ENCODE data around the gene CDK9. TPM values are rescaled to one million over a fixed set of nuclear protein-coding genes. Genes with fewer than 3 reads are reported as not detected.
"Not testable (repeated sequence)": the region's sequence is repeated elsewhere in the genome, so short reads cannot be mapped to it uniquely, and the experiment has no call there.

CDK9 gene
- polyA plus RNA-seq, 4 donors, result 63.5 to 84.3 (median 72.4) TPM

GRCh38 chr9:127817881-127818434 is 32.1 kb downstream of the CDK9 start:
- no peak for DNase-seq (ENCODE audit: low read depth in 4 of 4, low spot score in 2 of 4)

DNA sequence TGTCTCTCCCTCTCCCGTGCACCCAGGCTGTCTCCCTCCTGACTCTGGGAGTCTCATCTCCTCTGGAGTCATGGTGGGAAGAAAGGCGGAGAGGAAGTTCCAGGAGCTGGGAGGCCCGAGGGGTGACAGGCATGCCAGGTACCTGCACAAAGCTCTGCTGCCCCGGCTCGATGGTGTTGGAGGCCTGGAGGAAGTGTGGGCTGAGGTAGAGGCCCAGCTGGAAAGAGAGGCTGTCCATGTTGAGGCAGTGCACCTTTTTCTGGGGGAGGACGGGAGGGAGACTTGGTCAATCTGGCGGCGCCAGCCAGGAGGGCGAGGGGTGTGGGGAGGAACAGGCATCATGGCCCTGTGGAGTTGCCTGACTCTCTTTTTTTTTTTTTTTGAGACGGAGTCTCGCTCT is 32.7 kb downstream of the CDK9 start:
- no peak for DNase-seq (ENCODE audit: low read depth in 4 of 4, low spot score in 2 of 4)

GRCh38 chr9:127822108-127822507 is 36.3 kb downstream of the CDK9 start:
- DNase-seq (ENCODE audit: low read depth in 4 of 4, low spot score in 2 of 4), result no peak

- no peak for DNase-seq (ENCODE audit: low read depth in 4 of 4, low spot score in 2 of 4)
These were observed 39.7 kb downstream of the CDK9 start for GRCh38 chr9:127825319-127826051.

DNA sequence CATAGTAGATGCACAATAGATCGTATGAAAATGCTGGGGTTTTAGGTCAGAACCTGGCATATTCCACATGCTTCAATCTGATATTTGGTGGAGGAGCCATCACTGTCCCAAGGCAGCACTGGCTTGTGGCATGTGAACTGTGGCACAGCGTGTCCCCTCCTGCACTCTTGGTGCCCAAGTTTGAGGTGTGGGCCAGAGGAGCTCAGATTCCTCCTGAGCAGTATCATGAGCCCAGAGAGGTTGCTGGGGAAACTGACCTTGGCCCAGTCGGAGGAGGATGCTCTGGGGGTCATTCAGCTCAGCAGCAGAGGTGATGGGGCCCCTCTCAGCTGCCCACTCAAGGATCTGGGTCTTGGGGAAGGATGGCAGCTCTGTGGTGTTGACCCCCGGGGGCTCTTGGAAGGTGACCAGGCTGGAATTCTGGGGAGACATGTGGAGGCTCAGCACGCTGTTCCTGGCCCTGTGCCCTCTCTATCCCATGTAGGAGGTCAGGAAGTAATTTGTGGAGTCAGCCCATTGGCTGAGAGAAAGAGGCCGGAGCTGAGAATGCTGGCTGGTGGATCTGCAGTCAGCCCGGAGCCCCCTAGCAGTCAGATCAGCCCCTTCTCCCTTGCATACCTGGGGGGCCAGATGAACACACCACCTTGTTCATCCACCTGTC is 40.5 kb downstream of the CDK9 start:
- DNase-seq (ENCODE audit: low read depth in 4 of 4, low spot score in 2 of 4), result no peak

DNA sequence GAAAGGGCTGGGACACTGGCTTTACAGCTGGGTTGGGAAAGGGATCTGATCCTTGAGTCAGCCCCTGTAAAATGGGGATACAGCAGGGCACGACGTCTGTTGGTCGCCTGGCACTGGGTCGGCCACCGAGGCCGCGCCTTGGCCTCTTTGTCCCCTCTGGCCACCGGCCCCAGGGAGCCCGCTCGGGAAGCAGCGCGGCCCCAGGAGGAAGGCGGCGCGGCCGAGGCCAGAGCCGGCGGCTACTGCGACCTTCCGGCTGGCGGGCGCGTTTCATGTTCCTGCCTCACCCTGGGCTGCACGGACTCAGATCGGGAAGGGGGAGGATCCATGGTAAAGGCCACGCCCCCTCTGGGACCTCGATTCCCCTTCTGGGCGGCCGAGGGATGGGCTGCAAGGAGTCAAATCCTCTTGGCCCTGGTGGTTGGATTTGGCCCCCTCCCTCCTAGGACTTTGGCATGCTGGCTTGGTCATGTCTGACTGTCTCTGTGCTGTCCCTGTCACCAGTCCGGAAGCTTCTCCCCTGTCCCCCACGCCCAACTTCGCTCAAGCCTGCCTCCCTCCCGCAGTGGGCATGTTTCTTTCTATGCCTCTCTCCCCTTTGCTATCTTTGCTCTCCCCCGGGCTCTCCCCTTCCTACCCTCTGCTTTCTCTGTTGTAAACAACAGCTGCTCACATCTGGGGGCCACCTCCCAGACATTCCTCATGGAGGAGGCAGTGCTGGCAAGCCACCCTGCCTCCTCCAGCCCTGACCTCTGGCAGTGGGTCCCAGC is 42.6 kb downstream of the CDK9 start:
- DNase-seq (ENCODE audit: low read depth in 4 of 4, low spot score in 2 of 4), result peak; percentile 68 to 80 (median 74)

DNA sequence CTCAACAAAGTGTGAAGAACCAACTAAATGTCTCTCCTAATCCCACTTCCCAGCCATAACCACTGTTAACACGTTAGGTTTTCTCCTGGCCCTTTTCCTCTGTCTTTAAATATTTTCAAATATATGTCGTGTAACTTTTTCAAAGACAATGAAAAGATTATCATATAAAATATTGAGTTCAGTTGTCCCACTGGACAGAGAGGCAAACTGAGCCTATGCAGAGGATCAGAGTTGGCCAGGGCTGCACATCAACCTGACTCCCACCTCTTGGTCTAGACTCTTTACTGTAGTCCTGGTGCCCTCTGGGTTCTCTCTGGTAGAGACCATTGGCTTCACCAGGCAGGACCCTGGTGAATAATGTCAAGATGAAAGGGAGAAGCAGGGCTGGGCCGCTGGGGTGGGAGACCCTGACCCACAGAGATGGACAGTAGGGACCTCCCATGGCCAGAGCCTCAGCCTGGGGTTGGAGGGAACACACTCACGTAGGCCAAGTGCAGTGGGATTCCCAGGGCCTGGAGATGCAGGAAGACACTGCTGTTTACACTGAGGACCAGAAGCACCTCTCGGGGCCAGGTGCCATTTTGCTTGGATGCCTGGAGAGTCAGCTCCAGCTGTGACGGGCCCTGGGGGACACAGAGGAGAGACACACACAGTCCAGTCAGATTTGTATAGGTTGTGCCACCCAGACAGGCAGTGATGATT is 43.5 kb downstream of the CDK9 start:
- no peak for DNase-seq (ENCODE audit: low read depth in 4 of 4, low spot score in 2 of 4)

GRCh38 chr9:127832248-127832647 is 46.4 kb downstream of the CDK9 start:
- no peak for DNase-seq (ENCODE audit: low read depth in 4 of 4, low spot score in 2 of 4)

DNA sequence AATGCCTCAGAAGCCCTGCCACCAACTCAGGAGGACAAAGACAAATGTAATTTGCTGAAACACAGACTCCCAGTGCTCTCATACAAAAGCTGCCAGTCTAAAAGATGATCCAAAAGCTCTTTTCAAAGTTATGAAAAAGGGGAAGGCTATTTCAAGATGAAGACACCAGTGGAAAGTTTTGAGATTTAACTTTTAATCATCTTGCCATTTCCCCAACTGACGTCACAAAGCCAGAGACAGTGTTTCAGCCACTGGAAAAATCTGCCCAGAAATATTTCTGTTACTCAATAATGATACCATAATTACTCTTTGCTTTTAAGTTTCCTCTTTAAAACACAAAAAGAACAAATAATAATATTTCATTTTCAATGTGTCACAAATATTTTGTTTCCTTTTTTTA is 47.7 kb downstream of the CDK9 start:
- DNase-seq (ENCODE audit: low read depth in 4 of 4, low spot score in 2 of 4), result no peak

DNA sequence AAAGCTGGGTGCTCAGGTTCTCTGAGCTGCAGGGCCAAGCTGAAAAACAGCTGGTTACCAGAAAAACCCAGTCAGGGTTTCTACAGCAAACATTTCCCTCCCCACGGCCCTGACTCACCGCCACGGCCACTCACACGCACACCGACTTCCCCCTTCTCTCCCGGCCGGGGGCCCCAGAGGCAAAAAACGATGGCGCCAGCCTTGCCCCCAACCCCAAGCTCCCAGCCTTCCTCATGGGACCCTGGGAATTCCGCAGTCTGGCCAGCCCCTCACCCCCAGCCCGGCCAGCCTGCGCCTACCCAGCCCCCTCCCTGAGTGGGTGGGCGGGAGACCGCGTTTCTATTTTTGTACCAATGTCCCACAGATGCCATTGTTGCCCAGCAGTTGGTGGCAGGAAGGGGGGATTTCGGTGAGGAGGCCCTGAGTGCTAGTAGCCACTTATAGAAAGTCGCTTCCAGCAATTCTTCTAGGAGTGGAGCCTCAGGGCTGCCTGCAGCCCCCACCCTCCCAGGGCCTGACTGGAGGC is 50.2 kb downstream of the CDK9 start:
- DNase-seq (ENCODE audit: low read depth in 4 of 4, low spot score in 2 of 4), result no peak

DNA sequence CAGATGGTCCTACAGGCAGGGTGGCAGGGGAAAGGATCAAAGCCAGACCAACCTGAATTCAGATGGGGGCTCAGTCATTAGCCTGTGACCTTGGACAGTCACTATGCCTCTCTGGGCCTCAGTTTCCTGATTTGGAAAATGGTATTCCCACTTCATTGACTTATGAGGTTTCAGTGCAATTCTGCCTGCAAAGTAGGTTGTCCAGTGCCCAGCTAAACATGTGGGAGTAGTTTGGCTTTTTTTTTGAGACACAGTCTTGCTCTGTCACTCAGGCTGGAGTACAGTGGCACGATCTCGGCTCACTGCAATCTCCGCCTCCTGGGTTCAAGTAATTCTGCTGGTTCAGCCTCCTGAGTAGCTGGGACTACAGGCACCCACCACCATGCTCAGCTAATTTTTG is 50.7 kb downstream of the CDK9 start:
- DNase-seq (ENCODE audit: low read depth in 4 of 4, low spot score in 2 of 4), result not testable (repeated sequence)

GRCh38 chr9:127837346-127837745 is 51.5 kb downstream of the CDK9 start:
- DNase-seq (ENCODE audit: low read depth in 4 of 4, low spot score in 2 of 4), result no peak

DNA sequence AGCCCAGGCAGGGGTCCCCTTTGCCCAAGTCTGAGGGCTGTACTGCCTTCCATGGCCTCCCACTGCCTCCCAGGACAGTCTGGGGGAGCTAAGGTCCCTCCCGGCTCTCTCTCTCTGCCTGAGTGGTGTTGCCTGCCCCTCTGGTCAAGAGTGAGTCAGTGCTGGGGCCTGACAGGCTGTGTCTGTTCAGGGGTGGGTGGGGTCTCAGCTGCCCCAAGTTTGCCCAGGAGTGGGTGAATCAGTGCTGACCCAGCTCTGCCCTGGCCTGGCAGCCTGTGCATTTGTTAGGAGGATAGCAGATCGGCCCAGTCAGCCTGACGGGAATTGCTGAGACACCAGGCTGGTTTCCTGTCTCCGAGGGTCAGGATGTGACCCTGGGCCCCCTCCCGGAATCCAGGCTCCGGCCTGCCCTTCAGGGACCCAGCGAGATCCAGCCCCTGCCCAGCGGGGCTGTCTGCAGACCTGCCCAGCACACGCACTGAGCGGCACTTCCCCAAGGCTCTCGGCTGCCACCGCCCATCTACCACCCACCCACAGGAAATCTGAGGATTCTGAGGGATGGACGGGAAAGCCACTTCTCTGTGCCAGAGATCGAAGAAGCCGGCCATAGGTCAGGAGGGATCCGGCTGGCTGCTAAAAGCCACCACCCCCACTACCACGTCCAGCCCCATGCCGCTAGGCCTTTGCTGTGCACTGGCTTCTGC is 52.7 kb downstream of the CDK9 start:
- DNase-seq (ENCODE audit: low read depth in 4 of 4, low spot score in 2 of 4), result no peak

Other genes with a start within 250 kb of the CDK9 start
- gene STXBP1, start 173.8 kb upstream of the CDK9 start, polyA plus RNA-seq (ENCODE audit: insufficient read length in 4 of 4), result 10 to 100 TPM; 23.6 to 38.6 (median 31.6) TPM
- gene CFAP157, start 79.0 kb upstream of the CDK9 start, polyA plus RNA-seq (ENCODE audit: insufficient read length in 4 of 4), result 1 to 10 TPM; 2.6 to 7.7 (median 5.4) TPM
- gene PTRH1, start 70.4 kb upstream of the CDK9 start, polyA plus RNA-seq (ENCODE audit: insufficient read length in 4 of 4), result 10 to 100 TPM in 3 of 4 donors, 1 to 10 TPM in 1; 7.4 to 21.6 (median 14.2) TPM
- gene TTC16, start 70.0 kb upstream of the CDK9 start, polyA plus RNA-seq (ENCODE audit: insufficient read length in 4 of 4), result under 1 TPM; 0.20 to 0.30 (median 0.27) TPM
- gene TOR2A, start 50.7 kb upstream of the CDK9 start, polyA plus RNA-seq (ENCODE audit: insufficient read length in 4 of 4), result 10 to 100 TPM; 13.7 to 21.6 (median 16.8) TPM
- gene SH2D3C, start 7.4 kb upstream of the CDK9 start, polyA plus RNA-seq (ENCODE audit: insufficient read length in 4 of 4), result 10 to 100 TPM; 13.8 to 18.6 (median 16.0) TPM
- gene FPGS, start 16.8 kb downstream of the CDK9 start, polyA plus RNA-seq (ENCODE audit: insufficient read length in 4 of 4), result 10 to 100 TPM; 40.7 to 55.2 (median 48.9) TPM
- gene ENG, start 68.6 kb downstream of the CDK9 start, polyA plus RNA-seq (ENCODE audit: insufficient read length in 4 of 4), result 100 to 1,000 TPM in 1 of 4 donors, 10 to 100 TPM in 3; 74.4 to 112 (median 80.8) TPM
- 10 to 100 TPM; 38.3 to 60.4 (median 48.1) TPM for gene AK1, start 91.6 kb downstream of the CDK9 start, polyA plus RNA-seq (ENCODE audit: insufficient read length in 4 of 4)
- gene ST6GALNAC6, start 113.6 kb downstream of the CDK9 start, polyA plus RNA-seq (ENCODE audit: insufficient read length in 4 of 4), result 10 to 100 TPM; 41.4 to 53.1 (median 47.2) TPM
- gene ST6GALNAC4, start 131.0 kb downstream of the CDK9 start, polyA plus RNA-seq (ENCODE audit: insufficient read length in 4 of 4), result 10 to 100 TPM; 10.4 to 17.2 (median 13.7) TPM
- 1 to 10 TPM; 1.1 to 2.8 (median 2.3) TPM for gene PIP5KL1, start 144.7 kb downstream of the CDK9 start, polyA plus RNA-seq (ENCODE audit: insufficient read length in 4 of 4)
- 10 to 100 TPM; 35.4 to 42.3 (median 37.2) TPM for gene DPM2, start 151.8 kb downstream of the CDK9 start, polyA plus RNA-seq (ENCODE audit: insufficient read length in 4 of 4)
- gene EEIG1, start 195.0 kb downstream of the CDK9 start, polyA plus RNA-seq (ENCODE audit: insufficient read length in 4 of 4), result 10 to 100 TPM; 34.0 to 46.4 (median 38.3) TPM